ENCODE data around the gene EML2. TPM values are rescaled to one million over a fixed set of nuclear protein-coding genes. Genes with fewer than 3 reads are reported as not detected.
"Not testable (repeated sequence)": the region's sequence is repeated elsewhere in the genome, so short reads cannot be mapped to it uniquely, and the experiment has no call there.

Gene EML2
- polyA plus RNA-seq, 3 donors from 2014 or later, result 11.9 to 24.7 (median 14.2) TPM

- no peak for DNase-seq
- Mint-ChIP-seq H3K27ac (peak overlapping the region in 5 of 6 donors; percentile 30 to 65 (median 56)), H3K4me1 (peaks cover 49 to 50% of the 10 kb centered on the region in 2 donors), H3K4me3 (peak overlapping the region; percentile 6 to 58 (median 51)), H3K36me3 (peaks cover 0 to 4% (median 0%) of the 10 kb centered on the region in 3 donors), H3K27me3 (ENCODE audit: low read depth in 3 of 3) (peaks cover 8 to 20% (median 11%) of the 10 kb centered on the region in 3 donors), H3K9me3 (no peaks in the 10 kb centered on the region)
These were observed 5.0 kb upstream of the EML2 start for GRCh38 chr19:45643927-45644771.

- peak overlapping the region; percentile 88 to 99 (median 94) for H3K27ac Mint-ChIP-seq
- H3K27me3 Mint-ChIP-seq (ENCODE audit: low read depth in 3 of 3), result peaks cover 11 to 20% (median 11%) of the 10 kb centered on the region in 3 donors
- peaks cover 58% of the 10 kb centered on the region in 2 donors for H3K4me1 Mint-ChIP-seq
- H3K9me3 Mint-ChIP-seq, result no peaks in the 10 kb centered on the region
- peaks cover 0 to 4% (median 0%) of the 10 kb centered on the region in 3 donors for H3K36me3 Mint-ChIP-seq
- H3K4me3 Mint-ChIP-seq, result peak overlapping the region; percentile 73 to 85 (median 77)
- DNase-seq, result peak; percentile 87 to 89 (median 87)
These were observed 4.1 kb upstream of the EML2 start for GRCh38 chr19:45643024-45643926.

GRCh38 chr19:45641274-45642105, 2.3 kb upstream of the EML2 start:
- Mint-ChIP-seq H3K4me1 (peaks cover 59 to 60% of the 10 kb centered on the region in 2 donors), H3K27me3 (ENCODE audit: low read depth in 3 of 3) (peaks cover 11 to 20% (median 11%) of the 10 kb centered on the region in 3 donors), H3K36me3 (peaks cover 0 to 4% (median 0%) of the 10 kb centered on the region in 3 donors), H3K9me3 (no peaks in the 10 kb centered on the region), H3K4me3 (peak overlapping the region; percentile 84 to 94 (median 89)), H3K27ac (peak overlapping the region; percentile 96 to 99 (median 98))
- DNase-seq, result peak; percentile 88 to 89 (median 88)

GRCh38 chr19:45640849-45641273, 1.7 kb upstream of the EML2 start:
- peak overlapping the region; percentile 96 to 99 (median 98) for H3K27ac Mint-ChIP-seq
- H3K27me3 Mint-ChIP-seq (ENCODE audit: low read depth in 3 of 3), result peaks cover 6 to 16% (median 11%) of the 10 kb centered on the region in 3 donors
- no peaks in the 10 kb centered on the region for H3K9me3 Mint-ChIP-seq
- peaks cover 53 to 54% of the 10 kb centered on the region in 2 donors for H3K4me1 Mint-ChIP-seq
- H3K4me3 Mint-ChIP-seq, result peak overlapping the region; percentile 84 to 94 (median 89)
- no peak for DNase-seq
- peaks cover 0 to 4% (median 0%) of the 10 kb centered on the region in 3 donors for H3K36me3 Mint-ChIP-seq

- peak overlapping the region in 3 of 6 donors; percentile 17 to 88 (median 55) for H3K27ac Mint-ChIP-seq
- peaks cover 43 to 44% of the 10 kb centered on the region in 2 donors for H3K4me1 Mint-ChIP-seq
- no peaks in the 10 kb centered on the region for H3K9me3 Mint-ChIP-seq
- H3K36me3 Mint-ChIP-seq, result peaks cover 0 to 4% (median 0%) of the 10 kb centered on the region in 3 donors
- peaks cover 5 to 12% (median 11%) of the 10 kb centered on the region in 3 donors for H3K27me3 Mint-ChIP-seq (ENCODE audit: low read depth in 3 of 3)
- H3K4me3 Mint-ChIP-seq, result peak overlapping the region; percentile 84 to 97 (median 94)
- no peak for DNase-seq
These were observed 1.1 kb downstream of the EML2 start for GRCh38 chr19:45637890-45638667.

GRCh38 chr19:45636902-45637301, 2.3 kb downstream of the EML2 start:
- H3K4me3 Mint-ChIP-seq, result no peak overlapping the region
- peaks cover 34 to 35% of the 10 kb centered on the region in 2 donors for H3K4me1 Mint-ChIP-seq
- H3K36me3 Mint-ChIP-seq, result peaks cover 0 to 4% (median 0%) of the 10 kb centered on the region in 3 donors
- DNase-seq, result no peak
- peaks cover 4 to 10% (median 7%) of the 10 kb centered on the region in 3 donors for H3K27me3 Mint-ChIP-seq (ENCODE audit: low read depth in 3 of 3)
- H3K27ac Mint-ChIP-seq, result no peak overlapping the region
- H3K9me3 Mint-ChIP-seq, result no peaks in the 10 kb centered on the region

- peaks cover 3 to 7% (median 4%) of the 10 kb centered on the region in 3 donors for H3K27me3 Mint-ChIP-seq (ENCODE audit: low read depth in 3 of 3)
- H3K4me3 Mint-ChIP-seq, result no peak overlapping the region
These were observed 2.9 kb downstream of the EML2 start for GRCh38 chr19:45636275-45636674.

GRCh38 chr19:45632468-45633196, 6.6 kb downstream of the EML2 start:
- no peak for DNase-seq
- peaks cover 1 to 2% (median 2%) of the 10 kb centered on the region in 3 donors for H3K27me3 Mint-ChIP-seq (ENCODE audit: low read depth in 3 of 3)
- no peak overlapping the region for H3K4me3 Mint-ChIP-seq
- no peaks in the 10 kb centered on the region for H3K9me3 Mint-ChIP-seq
- H3K27ac Mint-ChIP-seq, result no peak overlapping the region
- H3K4me1 Mint-ChIP-seq, result no peaks in the 10 kb centered on the region
- no peaks in the 10 kb centered on the region for H3K36me3 Mint-ChIP-seq

More at GRCh38 chr19:45636275-45636674, 2.9 kb downstream of the EML2 start:
- Mint-ChIP-seq H3K4me1 (peaks cover 27 to 29% of the 10 kb centered on the region in 2 donors), H3K27ac (no peak overlapping the region), H3K36me3 (peaks cover 0 to 2% (median 0%) of the 10 kb centered on the region in 3 donors), H3K9me3 (no peaks in the 10 kb centered on the region)
- no peak for DNase-seq

- H3K27ac Mint-ChIP-seq, result peak overlapping the region in 1 of 6 donors; percentile 59
- H3K4me3 Mint-ChIP-seq, result no peak overlapping the region
- no peak for DNase-seq
- H3K27me3 Mint-ChIP-seq (ENCODE audit: low read depth in 3 of 3), result peaks cover 1 to 4% (median 2%) of the 10 kb centered on the region in 3 donors
- peaks cover 0 to under 1% of the 10 kb centered on the region in 2 donors for H3K4me1 Mint-ChIP-seq
- H3K9me3 Mint-ChIP-seq, result no peaks in the 10 kb centered on the region
- peaks cover 0 to 2% (median 2%) of the 10 kb centered on the region in 3 donors for H3K36me3 Mint-ChIP-seq
These were observed 8.7 kb downstream of the EML2 start for GRCh38 chr19:45630463-45630862.

GRCh38 chr19:45629704-45630103, 9.5 kb downstream of the EML2 start:
- no peak for DNase-seq
- H3K9me3 Mint-ChIP-seq, result no peaks in the 10 kb centered on the region
- H3K4me1 Mint-ChIP-seq, result peaks cover 0 to 2% of the 10 kb centered on the region in 2 donors
- H3K27me3 Mint-ChIP-seq (ENCODE audit: low read depth in 3 of 3), result peaks cover 1 to 5% (median 4%) of the 10 kb centered on the region in 3 donors
- peak overlapping the region in 1 of 6 donors; percentile 58 for H3K27ac Mint-ChIP-seq
- H3K36me3 Mint-ChIP-seq, result peaks cover under 1 to 7% (median 3%) of the 10 kb centered on the region in 3 donors
- H3K4me3 Mint-ChIP-seq, result no peak overlapping the region

- not testable (repeated sequence) for H3K4me3 Mint-ChIP-seq; H3K27ac Mint-ChIP-seq; DNase-seq; H3K4me1 Mint-ChIP-seq; H3K27me3 Mint-ChIP-seq (ENCODE audit: low read depth in 3 of 3); H3K9me3 Mint-ChIP-seq
- peaks cover 9 to 16% (median 9%) of the 10 kb centered on the region in 3 donors for H3K36me3 Mint-ChIP-seq
These were observed 11.0 kb downstream of the EML2 start for GRCh38 chr19:45628219-45628618.

Measured in immature natural killer cell (primary cell).